ENCODE data around the gene MAD1L1.

GRCh38 chr7:1819259-1819841 lies 413.4 kb downstream of the MAD1L1 start:
- TF ChIP-seq CTCF (IDR thresholded peaks at IDR 0.05; ENCODE audit: borderline replicate concordance, extremely low read depth, low read length, poor library complexity, severe bottlenecking), result no peak
- TF ChIP-seq EZH2 (IDR thresholded peaks at IDR 0.05; ENCODE audit: borderline replicate concordance, low read depth, low read length, severe bottlenecking), result no peak

Data from DND-41 (cell line).